Kidney capillary endothelial cell (primary cell): ENCODE results near the gene MR1.
A peak's percentile ranks its signal among the peaks of the same experiment; 100 is the strongest.

Experiments
- DNase-seq: peaks from one replicate; pipeline ENCODE4 v3.0.0-alpha.2; 2018; ENCODE audit warnings: low spot score

MR1 gene

GRCh38 chr1:181064011-181064623 lies 30.3 kb downstream of the MR1 start:
- DNase-seq, result no peak

DNA sequence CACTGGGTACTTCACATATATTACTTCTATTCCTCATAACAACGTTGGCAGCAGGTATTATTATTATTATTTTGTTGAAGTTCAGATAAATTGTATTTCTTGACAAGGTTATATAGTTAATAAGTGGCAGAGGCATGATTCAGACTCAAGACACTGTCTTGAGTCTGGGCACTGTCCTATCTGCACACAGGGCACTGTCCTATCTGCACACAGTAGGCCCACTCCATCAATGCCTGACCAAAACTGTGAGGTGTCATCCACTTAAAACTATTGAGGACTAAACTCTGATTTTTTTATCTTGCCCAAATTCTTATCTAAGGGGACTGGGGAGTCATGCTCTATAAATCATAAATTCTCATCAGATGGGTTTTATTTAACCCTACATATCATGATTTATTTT lies 30.9 kb downstream of the MR1 start:
- no peak for DNase-seq

GRCh38 chr1:181073638-181074037 lies 39.9 kb downstream of the MR1 start:
- DNase-seq, result no peak

- no peak for DNase-seq
These were observed 42.1 kb downstream of the MR1 start for GRCh38 chr1:181075766-181076350.

DNA sequence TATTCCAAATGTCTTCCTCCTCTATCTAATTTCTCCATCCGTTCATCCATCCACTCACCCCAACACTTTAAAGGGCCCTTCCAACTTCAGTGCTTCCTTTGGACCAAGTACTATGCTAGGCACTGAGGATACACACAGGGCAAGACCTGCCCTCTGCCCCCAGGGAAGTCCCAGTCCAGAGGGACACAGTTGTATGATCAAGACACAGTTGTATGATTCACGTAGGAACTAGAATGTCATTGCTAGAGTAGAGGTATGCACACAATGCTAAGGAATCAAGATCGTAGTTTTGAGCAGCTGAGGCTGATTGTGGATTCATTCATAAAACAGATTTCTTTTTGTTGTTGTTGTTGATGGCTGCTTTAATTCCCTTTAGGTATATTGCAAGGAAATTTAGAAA lies 43.1 kb downstream of the MR1 start:
- no peak for DNase-seq

DNA sequence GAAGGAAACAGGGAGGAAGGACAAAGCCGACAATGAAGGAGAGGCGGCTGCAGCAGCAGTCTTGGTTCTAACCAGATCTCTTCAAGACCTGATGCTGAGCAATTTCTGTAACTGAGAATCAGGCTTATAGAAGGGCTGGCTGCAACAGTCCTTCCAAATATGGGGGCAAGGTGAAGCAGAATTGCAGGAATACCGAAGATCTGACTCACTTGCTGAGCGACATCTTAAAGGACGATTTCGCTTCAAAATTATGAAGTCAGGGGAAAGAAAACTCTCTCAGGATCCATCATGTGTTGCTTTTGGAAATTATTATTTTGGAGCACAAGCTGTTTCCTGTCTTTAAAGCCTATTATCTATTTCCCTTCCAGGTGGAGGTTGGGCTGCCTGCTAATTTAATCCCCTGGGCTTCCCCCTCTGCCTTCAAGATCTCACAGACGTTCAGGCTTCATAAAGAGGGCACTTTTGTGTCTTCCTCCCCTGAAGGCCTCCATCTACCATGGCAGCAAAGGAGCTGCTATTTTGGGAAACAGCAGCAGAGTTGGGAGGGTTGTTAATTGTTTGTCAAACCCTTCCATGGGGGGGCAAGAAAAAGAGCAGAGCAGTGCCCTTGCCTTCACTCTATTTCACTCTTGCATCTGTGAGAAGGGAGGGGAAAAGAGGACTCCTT lies 43.9 kb downstream of the MR1 start:
- peak; percentile 36 for DNase-seq

DNA sequence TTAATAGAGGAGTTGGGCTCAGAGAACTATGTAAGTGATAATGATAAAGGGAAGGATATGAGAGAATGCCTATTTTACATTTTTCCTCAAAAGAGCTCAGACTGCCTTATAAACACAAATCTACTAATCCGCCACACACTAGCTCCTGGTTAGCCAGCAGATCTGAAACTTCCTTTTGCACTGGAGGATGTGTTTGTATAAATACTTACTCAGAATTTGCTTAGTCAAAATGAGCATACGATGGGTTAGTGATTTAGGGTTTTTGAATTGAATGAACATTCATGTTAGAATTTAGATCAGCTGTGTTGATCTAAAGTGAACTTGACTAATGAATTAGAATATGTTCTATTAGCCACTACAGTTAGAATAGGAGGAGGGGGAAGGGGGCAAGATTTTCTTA lies 45.6 kb downstream of the MR1 start:
- no peak for DNase-seq

GRCh38 chr1:181079920-181080319 lies 46.1 kb downstream of the MR1 start:
- DNase-seq, result no peak

GRCh38 chr1:181080556-181080955 lies 46.8 kb downstream of the MR1 start:
- DNase-seq, result no peak

GRCh38 chr1:181081395-181081794 lies 47.6 kb downstream of the MR1 start:
- no peak for DNase-seq

DNA sequence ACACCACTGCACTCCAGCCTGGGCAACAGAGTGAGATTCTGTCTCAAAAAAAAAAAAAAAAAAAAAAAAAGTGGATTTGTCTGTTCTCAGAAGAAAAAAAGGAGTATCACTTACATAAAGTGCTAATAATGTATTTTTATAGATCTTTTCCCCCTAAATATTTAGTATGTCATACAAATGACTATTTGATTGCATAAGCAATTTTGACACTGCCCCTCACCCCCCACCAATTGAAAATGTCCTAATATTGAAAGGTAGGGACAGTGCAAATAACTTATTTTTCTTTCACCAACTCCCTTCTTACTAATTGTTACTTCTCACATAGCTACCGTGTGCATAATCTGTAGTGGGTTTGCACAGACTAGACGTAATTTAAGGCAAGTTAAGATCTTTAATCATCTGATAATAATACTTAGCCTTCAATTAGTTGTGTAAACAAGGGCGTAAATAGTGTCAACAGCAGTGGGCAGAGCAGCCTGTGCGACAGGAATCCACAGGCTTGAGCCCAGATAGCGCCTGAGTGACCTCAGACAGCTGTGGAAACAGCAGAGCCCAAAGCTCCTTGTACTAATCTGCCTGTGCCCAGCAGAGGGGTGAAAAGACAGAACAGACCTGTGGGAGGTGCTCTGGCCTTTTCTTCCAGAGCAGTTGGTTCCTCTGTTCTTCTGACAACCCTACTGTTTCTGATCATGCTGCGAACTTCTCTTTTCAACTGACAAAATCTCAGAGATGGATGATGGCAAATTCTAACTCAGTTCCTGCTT lies 50.2 kb downstream of the MR1 start:
- DNase-seq, result no peak

DNA sequence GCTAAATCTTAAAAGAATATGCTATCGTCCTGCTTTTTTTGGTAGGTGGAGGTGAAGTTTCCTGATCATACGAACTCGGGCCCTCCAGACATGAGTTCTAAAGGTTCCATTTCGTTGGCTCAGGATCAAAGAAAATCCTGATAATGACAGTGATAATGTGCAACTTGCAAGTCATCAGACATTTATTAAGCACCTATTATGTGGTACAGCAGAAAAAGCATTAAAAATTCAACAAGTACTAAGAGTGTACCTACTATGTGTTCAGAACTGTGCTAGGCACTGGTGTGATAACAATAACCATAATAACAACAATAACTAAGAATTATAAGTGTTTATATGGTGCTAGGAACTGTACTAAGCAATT lies 50.8 kb downstream of the MR1 start:
- no peak for DNase-seq

DNA sequence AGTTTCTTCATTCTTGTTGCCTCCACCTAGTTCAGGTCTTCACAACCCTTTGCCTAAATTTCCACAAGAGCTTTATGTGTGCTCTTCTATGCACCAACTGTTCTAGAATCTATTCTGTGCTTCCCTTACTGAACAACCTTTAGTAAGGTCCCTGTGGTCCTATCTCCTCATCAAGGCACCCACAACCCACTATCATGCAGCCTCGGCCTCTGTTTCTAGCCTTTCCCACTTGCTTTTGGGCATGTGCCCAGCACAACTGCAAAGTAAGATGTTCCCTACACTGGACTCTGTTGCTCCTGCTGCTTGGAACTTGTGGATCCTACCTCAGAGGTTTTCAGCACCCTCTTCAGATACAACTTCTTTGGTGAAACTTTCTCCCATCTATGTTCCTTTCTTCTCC lies 52.3 kb downstream of the MR1 start:
- DNase-seq, result no peak

GRCh38 chr1:181086926-181087325 lies 53.1 kb downstream of the MR1 start:
- no peak for DNase-seq

DNA sequence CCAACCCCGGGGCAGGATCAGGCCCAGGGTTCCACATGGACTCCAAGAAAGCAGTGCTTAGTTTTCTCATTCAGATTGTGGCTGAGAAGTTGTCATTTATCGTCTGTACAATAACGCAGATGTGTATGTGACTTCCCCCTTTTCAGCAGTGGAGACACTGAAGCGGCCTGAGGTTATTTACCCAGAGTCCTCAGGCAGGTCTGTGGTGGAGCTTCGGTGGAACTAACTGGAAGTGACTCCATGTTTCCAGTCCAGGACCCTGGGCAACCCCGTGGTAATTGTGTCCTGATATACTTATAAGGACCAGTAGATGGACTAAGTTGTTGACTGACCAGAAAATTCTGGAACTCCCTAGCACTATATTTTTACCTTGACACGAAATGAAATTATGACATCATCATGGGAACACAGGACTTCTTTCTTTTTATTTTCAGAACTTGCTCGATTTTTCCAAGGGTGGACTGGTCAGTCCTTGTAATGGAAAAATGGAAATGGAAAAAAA lies 53.7 kb downstream of the MR1 start:
- no peak for DNase-seq

DNA sequence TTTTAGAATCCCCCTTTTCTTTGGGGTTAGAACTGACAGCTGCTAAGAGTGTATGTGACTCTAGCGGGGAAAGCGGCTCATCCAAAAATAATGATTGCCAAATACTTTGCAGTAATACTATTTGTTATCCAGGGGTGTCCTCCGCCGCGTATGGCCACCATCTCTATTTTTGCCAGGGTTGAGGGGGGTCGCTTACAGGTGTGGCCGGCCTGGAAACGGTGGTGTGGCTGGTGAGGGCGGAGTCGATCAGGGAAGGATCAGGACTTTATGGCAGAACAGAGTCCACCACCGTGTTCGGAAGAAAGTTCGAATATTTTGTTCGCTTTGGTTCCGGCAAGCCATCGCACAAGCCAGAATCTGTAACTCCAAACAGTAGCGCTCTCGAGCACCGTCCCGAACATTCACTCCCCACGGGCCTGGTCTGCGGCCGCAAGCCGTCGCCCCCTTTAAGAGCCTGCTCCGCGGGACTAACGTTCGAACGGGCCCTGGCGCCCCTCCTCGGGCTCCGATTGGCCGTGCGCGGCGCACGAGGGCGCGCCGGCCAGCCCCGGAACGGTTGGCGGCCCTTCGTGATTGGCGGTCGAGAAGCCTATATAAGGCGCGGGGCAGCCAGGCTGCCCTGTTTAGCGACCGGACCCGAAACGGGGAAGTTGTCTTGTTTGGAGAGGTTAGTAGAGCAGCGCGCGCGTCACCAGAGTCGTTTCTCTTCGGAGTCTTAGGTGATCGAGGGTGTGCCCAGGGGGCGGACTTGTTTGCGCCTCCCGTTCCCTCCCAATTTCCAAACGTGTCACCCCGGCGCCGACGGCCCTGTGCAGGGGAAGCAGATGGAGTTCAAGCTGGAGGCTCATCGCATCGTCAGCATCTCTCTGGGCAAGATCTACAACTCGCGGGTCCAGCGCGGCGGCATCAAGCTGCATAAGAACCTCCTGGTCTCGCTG lies 54.6 kb downstream of the MR1 start, which contains the start of gene IER5:
TSS of gene IER5 (plus strand) at position 622 of the 938 bp plus-strand sequence. CDS start at position 825, 203 bp downstream.
- DNase-seq, result peak; percentile 90

DNA sequence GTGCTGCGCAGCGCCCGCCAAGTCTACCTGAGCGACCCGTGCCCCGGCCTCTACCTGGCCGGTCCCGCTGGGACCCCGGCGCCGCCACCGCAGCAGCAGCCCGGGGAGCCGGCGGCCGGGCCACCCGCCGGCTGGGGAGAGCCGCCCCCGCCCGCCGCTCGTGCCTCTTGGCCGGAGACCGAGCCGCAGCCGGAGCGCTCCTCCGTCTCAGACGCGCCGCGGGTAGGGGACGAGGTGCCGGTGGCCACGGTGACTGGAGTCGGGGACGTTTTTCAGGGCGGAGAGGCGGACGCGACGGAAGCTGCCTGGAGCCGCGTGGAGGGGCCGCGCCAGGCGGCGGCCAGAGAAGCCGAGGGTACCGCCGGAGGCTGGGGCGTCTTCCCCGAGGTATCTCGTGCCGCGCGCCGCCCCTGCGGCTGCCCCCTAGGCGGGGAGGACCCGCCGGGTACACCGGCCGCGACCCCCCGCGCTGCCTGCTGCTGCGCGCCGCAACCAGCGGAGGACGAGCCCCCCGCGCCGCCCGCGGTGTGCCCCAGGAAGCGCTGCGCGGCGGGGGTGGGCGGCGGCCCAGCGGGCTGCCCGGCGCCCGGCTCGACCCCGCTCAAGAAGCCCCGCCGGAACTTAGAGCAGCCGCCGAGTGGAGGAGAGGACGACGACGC lies 55.4 kb downstream of the MR1 start:
- DNase-seq, result no peak

DNA sequence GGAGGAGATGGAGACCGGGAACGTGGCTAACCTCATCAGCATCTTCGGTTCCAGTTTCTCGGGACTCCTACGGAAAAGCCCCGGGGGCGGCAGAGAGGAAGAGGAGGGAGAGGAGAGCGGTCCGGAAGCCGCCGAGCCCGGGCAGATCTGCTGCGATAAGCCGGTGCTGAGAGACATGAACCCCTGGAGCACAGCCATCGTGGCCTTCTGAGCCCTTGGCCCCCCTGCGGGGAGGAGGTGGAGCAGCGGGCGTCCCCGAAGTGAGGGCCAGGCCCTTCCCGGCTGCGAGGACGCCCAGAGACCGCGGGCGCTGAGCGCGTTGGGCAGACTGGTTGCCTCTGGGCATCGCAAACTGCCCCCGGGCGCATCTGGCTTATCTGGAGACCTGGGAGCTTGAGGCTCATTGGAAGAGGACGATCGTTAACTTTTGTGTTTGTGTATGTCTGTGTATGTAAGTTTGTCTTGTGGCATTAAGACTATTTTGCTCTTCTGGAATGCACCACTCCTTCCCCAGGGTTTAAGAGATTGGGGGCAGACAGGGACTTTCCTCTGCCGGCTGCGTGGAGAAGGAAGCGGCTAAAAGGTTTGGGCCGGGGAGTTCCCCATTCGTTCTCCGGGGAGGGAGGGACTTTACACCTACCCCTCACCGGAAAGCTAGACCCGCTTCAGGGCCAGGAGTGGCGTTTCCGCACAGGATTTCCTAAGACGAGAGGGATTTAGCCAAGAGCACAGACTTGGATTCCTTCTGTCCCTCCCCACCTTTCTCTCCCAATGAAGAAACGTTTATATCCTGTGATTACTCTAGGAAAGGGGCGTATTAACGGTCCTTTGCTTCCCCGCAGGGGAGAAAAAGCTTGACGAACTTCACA lies 56.1 kb downstream of the MR1 start:
- DNase-seq, result no peak

- no peak for DNase-seq
These were observed 56.9 kb downstream of the MR1 start for GRCh38 chr1:181090641-181091126.
